Measurements from ENCODE around the gene ACOT6. TPM values are rescaled to one million over a fixed set of nuclear protein-coding genes. Genes with fewer than 3 reads are reported as not detected.

Gene ACOT6
- polyA plus RNA-seq, 1 of the 3 experiments (the other 2 are of a cell fraction): not detected

DNA sequence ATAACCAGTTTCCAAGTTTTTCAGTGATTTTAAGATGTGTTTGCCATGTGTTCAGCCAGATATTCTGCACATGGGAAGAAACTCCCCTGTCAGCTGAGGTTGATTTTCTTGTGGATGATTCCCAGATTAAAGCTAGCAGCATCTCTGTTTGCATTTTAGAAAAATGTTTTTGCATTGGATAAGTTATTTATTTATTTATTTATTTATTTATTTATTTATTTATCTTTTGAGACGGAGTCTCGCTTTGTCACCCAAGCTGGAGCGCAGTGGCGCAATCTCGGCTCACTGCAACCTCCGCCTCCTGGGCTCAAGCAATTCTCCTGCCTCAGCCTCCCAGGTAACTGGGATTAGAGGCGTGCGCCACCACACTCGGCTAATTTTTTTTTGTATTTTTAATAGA is 17.8 kb upstream of the ACOT6 start (continued):
- TF ChIP-seq, protein P1, sequence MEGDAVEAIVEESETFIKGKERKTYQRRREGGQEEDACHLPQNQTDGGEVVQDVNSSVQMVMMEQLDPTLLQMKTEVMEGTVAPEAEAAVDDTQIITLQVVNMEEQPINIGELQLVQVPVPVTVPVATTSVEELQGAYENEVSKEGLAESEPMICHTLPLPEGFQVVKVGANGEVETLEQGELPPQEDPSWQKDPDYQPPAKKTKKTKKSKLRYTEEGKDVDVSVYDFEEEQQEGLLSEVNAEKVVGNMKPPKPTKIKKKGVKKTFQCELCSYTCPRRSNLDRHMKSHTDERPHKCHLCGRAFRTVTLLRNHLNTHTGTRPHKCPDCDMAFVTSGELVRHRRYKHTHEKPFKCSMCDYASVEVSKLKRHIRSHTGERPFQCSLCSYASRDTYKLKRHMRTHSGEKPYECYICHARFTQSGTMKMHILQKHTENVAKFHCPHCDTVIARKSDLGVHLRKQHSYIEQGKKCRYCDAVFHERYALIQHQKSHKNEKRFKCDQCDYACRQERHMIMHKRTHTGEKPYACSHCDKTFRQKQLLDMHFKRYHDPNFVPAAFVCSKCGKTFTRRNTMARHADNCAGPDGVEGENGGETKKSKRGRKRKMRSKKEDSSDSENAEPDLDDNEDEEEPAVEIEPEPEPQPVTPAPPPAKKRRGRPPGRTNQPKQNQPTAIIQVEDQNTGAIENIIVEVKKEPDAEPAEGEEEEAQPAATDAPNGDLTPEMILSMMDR (IDR thresholded peaks at IDR 0.05): no peak
- TF ChIP-seq RFX5 (IDR thresholded peaks at IDR 0.05; ENCODE audit: low read length): no peak

DNA sequence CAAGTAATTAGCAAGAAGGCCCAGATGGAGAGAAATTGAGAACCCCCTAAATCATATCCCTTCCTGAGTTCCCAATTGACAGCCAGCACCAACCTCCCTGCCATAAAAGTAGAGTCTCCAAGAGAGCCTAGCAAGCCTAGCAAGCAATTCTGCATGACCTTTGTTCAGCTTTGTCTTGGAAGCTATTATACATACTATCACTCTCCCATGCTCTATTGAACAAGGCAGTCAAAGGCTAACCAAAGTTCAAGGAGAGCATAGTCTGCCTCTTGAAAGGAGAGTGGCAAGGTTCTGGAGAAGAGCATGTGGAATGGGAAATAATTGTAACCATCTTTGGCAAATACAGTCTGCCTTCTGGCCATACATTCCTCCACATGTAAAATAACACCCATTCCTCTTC is 12.8 kb upstream of the ACOT6 start:
- H3K9ac ChIP-seq: no peak overlapping the region
- DNase-seq: no peak
- no peak overlapping the region for H3K4me2 ChIP-seq
- H3K27ac ChIP-seq (ENCODE audit: low read depth in 2 of 2, low read length in 1 of 2): no peak overlapping the region
- no peaks in the 10 kb centered on the region for H4K20me1 ChIP-seq (ENCODE audit: insufficient read depth)
- H3K27me3 ChIP-seq (ENCODE audit: insufficient read depth): no peaks in the 10 kb centered on the region
- H3F3A ChIP-seq (replicated peaks; ENCODE audit: insufficient read depth): no peaks in the 10 kb centered on the region
- H2AFZ ChIP-seq (ENCODE audit: low read depth): no peak overlapping the region
- no peaks in the 10 kb centered on the region for H3K4me1 ChIP-seq (ENCODE audit: control insufficient read depth in 1 of 2, insufficient read depth in 2 of 2, low read depth in 1 of 2, low read length in 1 of 2)
- ChIA-PET POLR2A (no interaction called here), CTCF (interaction anchor here (1.5 kb wide), 2 partner anchors 34 to 91 kb away, joined by 3 to 5 read pairs; no protein-coding TSS in a partner anchor)
- no peaks in the 10 kb centered on the region for H3K79me2 ChIP-seq (ENCODE audit: insufficient read depth)
- H3K4me3 ChIP-seq (ENCODE audit: low read depth in 2 of 2, low read length in 1 of 2): no peak overlapping the region
- TF ChIP-seq TEAD4 (IDR thresholded peaks at IDR 0.05; ENCODE audit: borderline replicate concordance, insufficient read depth): no peak
- no peak for TF ChIP-seq SMC3 (IDR thresholded peaks at IDR 0.05; ENCODE audit: low read depth, low read length)
- no peak for TF ChIP-seq YY1 (IDR thresholded peaks at IDR 0.05; ENCODE audit: low read depth)
- TF ChIP-seq CHD2 (IDR thresholded peaks at IDR 0.05; ENCODE audit: low read length, partially characterized antibody): no peak
- TF ChIP-seq GABPA (IDR thresholded peaks at IDR 0.05; ENCODE audit: low read depth): no peak
- TF ChIP-seq, protein P2, sequence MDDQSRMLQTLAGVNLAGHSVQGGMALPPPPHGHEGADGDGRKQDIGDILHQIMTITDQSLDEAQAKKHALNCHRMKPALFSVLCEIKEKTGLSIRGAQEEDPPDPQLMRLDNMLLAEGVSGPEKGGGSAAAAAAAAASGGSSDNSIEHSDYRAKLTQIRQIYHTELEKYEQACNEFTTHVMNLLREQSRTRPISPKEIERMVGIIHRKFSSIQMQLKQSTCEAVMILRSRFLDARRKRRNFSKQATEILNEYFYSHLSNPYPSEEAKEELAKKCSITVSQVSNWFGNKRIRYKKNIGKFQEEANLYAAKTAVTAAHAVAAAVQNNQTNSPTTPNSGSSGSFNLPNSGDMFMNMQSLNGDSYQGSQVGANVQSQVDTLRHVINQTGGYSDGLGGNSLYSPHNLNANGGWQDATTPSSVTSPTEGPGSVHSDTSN (IDR thresholded peaks at IDR 0.05): no peak
- TF ChIP-seq, protein P3, sequence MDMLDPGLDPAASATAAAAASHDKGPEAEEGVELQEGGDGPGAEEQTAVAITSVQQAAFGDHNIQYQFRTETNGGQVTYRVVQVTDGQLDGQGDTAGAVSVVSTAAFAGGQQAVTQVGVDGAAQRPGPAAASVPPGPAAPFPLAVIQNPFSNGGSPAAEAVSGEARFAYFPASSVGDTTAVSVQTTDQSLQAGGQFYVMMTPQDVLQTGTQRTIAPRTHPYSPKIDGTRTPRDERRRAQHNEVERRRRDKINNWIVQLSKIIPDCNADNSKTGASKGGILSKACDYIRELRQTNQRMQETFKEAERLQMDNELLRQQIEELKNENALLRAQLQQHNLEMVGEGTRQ (IDR thresholded peaks at IDR 0.05; ENCODE audit: borderline replicate concordance, low read depth, low read length): no peak
- no peak for TF ChIP-seq JUND (IDR thresholded peaks at IDR 0.05)
- no peak for TF ChIP-seq RCOR1 (IDR thresholded peaks at IDR 0.05; ENCODE audit: low read length)
- H3K36me3 ChIP-seq (replicated peaks in 1 of 2; ENCODE audit: control insufficient read depth in 1 of 2, insufficient read depth in 2 of 2, low read length in 1 of 2): no peaks in the 10 kb centered on the region
- H3K9me2 ChIP-seq: no peaks in the 10 kb centered on the region
- H3K9me3 ChIP-seq: no peaks in the 10 kb centered on the region

DNA sequence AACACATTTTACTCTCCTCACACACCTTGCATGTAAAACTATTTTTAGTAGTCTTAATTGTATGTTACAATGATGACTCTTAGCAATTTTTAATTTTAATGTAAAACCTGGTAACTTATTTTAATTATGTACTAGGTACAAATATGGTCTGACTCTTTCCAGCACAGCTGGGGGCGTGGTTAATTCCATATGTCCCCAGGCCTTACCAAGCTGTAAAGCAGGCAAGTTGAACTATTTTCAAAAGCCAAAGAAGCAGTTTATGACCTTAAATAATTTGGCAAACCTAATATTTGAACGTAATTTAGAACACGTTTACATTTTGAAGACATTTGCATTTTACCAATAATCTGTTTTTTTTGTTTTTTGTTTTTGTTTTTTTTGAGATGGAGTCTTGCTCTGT is 9.3 kb upstream of the ACOT6 start:
- no peak overlapping the region for H3K27ac ChIP-seq (ENCODE audit: low read depth in 2 of 2, low read length in 1 of 2)
- WGBS (ENCODE audit: low lambda C conversion rate): 61% methylated on average over 3 of the region's 3 CpGs
- no peaks in the 10 kb centered on the region for H4K20me1 ChIP-seq (ENCODE audit: insufficient read depth)
- H3K9me2 ChIP-seq: no peaks in the 10 kb centered on the region
- no peaks in the 10 kb centered on the region for H3K9me3 ChIP-seq
- no peak overlapping the region for H2AFZ ChIP-seq (ENCODE audit: low read depth)
- ChIA-PET POLR2A (no interaction called here), CTCF (interaction anchor here (1.5 kb wide), 1 partner anchor 10 kb away, joined by 4 read pairs; the partner anchor contains the start of gene ACOT6)
- no peaks in the 10 kb centered on the region for H3K27me3 ChIP-seq (ENCODE audit: insufficient read depth)
- no peak for DNase-seq
- H3F3A ChIP-seq (replicated peaks; ENCODE audit: insufficient read depth): no peaks in the 10 kb centered on the region
- H3K4me1 ChIP-seq (ENCODE audit: control insufficient read depth in 1 of 2, insufficient read depth in 2 of 2, low read depth in 1 of 2, low read length in 1 of 2): no peaks in the 10 kb centered on the region
- no peak overlapping the region for H3K4me2 ChIP-seq
- no peaks in the 10 kb centered on the region for H3K36me3 ChIP-seq (replicated peaks in 1 of 2; ENCODE audit: control insufficient read depth in 1 of 2, insufficient read depth in 2 of 2, low read length in 1 of 2)
- no peak overlapping the region for H3K4me3 ChIP-seq (ENCODE audit: low read depth in 2 of 2, low read length in 1 of 2)
- TF ChIP-seq, protein P4, sequence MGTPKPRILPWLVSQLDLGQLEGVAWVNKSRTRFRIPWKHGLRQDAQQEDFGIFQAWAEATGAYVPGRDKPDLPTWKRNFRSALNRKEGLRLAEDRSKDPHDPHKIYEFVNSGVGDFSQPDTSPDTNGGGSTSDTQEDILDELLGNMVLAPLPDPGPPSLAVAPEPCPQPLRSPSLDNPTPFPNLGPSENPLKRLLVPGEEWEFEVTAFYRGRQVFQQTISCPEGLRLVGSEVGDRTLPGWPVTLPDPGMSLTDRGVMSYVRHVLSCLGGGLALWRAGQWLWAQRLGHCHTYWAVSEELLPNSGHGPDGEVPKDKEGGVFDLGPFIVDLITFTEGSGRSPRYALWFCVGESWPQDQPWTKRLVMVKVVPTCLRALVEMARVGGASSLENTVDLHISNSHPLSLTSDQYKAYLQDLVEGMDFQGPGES (IDR thresholded peaks at IDR 0.05; ENCODE audit: low read depth, low read length): no peak
- H3K9ac ChIP-seq: no peak overlapping the region
- no peaks in the 10 kb centered on the region for H3K79me2 ChIP-seq (ENCODE audit: insufficient read depth)
